Stimulated activated CD4-positive, alpha-beta T cell treated with anti-CD3 and anti-CD28 coated beads, Interleukin-2, amount 100 ng/mL, for 4 hours (primary cell): ENCODE measurements around the gene ERI3.

Experiments used
- DNase-seq: peaks from one replicate; pipeline ENCODE4 v3.0.0-alpha.2; 2020; ENCODE audit warnings: low read depth

The ERI3 gene

DNA sequence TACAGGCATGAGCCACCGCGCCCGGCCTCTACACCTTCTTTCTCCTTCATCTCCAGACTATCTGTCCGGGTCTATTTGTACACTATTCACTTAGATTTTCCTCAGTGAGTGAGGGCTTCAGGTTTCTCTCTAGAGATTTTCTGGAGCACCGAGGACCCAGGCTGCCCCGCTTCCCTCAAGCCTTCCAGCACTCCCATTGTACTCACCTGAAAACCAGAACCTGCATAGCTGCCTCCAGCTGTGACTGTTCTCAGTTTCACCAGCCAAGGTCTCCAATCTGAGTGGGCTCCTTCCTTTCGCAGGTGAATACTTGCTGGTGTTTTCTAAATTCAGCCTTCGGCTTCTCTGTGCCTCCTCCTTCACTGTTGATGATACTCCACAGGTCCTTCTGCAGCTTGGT, 154.7 kb downstream of the ERI3 start:
- DNase-seq = no peak

DNA sequence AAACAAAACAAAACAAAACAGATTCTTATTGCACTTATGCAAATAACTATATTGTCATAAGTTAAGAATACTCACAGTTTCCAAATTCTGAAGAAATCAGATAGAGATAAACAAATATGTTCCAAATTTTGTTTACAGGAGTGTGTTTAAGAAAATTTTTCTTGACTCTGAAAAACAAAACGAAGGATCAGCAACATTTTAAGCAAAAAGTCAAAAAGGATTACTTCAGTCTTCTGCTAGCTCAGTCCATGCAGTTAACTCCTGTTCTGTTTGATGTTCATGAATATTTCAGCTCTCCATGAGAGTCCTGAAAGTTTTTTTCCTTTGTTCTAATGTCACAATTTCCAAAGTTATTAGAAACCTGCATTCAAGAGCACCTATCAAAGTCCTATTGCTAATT, 180.4 kb downstream of the ERI3 start:
- DNase-seq = no peak
